NCI-H1417 treated with DMSO at 0.1 percent for 48 hours (cell line): Measurements from ENCODE around the gene PACS1.

Experiments used
- DNase-seq: peaks from one replicate; lab custom pipeline; 2025; lab: John Stamatoyannopoulos, UW

PACS1 gene

DNA sequence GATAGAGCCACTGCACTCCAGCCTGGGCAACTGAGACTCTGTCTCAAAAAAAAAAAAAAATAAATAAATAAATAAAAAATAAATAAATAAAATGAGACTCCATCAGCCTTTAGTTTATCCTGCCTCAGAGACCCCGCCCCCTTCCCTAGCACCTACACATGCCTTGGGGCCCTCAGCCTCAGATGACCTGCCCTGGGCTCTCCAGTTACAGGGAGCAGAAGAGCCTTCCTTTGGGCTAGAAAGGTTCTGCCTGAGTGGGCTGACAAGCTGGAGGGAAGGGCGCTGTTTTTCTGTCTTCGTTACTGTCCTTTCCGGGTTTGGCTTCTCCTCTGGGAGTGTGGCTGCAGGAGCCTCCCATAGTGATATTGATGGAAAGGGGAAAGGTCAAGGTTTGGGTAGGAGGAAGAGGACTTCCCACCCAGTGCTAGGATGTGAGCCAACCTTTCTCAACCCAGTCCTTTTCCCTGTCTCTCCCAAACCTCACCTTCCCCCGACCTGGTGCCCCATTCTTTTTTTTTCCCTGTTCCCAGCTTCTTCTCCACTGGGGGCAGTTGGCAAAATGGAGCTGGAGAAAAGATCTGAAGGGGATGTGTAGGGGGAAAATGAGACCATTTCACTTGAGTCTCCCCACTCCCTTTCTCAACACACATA lies 19.4 kb upstream of the PACS1 start:
- no peak for DNase-seq

DNA sequence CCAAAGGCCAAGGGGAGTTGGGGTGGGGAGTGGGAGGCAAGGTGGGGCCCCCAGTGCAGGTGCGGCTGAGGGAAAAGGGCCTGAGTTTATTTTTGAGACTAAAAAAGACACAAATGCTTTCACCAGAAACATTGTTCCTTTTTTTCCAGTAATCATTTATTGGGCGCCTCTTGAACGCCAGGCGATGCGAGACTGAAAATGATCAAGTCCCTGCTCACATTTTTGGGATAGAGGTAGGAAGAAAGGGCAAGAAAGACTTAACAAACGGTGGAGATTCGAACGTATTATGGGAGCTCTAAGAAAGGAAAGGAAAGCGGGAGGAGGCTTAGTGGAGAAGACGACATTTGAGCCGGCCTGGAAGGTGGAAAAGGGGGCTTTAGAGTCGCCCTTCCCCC lies 18.7 kb upstream of the PACS1 start:
- DNase-seq: no peak

DNA sequence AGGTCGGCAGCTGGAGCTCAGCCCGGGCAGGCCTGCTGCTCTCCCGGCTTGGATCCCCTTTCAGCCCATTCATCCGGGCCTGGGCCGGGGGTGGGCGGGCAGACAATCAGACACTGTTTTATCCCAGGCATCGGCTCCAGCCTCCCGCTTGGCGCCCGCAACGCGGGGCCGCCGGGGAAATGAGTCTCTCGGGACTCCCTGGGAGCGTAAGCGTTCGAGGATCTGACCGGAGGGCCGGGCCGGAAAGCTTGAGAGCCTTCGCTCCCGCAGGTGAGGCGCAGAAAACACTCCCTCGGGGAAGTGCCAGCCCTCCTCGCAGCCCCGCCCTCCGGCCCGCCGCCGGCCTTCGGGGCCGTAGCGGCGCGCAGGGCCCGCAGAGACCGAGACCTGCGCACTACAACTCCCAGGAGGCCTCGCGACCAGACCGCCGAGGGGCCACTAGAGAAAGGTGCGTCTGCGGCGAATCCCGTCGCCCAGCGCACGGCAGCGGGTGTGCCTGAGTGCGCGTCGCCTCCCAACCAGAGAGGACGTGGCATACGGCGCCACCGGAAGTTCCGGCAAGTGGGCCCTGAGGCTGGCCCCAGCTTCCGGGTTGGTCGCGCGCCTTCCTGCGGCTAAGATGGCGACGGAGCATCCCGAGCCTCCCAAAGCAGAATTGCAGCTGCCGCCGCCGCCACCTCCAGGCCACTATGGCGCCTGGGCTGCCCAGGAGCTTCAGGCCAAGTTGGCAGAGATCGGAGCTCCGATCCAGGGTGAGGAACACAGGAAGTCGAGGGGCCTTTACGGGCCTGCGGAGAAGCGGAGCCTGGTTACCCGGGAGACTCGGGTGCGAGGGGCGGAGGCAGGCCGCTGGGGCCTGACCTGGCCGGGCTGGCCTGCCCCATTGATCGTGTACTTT lies 18.1 kb upstream of the PACS1 start, which contains the start of gene SF3B2:
SF3B2 (plus strand) TSS at position 599 of the 898 bp plus-strand sequence; CDS start at position 620, 21 bp downstream.
- DNase-seq: peak; percentile 97

DNA sequence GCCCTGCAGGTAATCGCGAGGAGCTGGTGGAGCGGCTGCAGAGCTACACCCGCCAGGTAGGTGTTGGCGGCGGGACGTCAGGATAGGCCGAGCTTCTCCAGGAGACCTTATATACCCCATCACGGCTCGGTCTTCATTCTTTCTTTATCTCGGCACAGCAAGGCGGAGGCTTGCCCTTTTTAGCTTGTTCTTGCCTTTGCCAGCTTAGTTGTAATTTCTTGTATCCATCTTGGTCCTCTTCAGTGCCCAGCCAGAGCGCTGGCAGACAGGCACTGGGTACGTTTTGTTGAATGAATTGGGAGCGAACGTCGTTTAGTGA lies 17.4 kb upstream of the PACS1 start:
- no peak for DNase-seq

DNA sequence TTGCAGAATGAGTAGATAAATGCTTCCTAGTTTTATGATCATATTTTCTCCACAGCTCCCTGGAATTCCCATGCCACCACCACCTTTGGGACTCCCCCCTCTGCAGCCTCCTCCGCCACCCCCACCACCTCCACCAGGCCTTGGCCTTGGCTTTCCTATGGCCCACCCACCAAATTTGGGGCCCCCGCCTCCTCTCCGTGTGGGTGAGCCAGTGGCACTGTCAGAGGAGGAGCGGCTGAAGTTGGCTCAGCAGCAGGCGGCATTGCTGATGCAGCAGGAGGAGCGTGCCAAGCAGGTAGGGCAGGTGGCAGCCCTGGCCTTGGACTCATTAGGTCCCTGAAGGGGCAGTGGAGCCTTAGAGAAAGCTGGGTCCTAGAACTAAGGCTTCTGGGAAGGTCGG lies 15.1 kb upstream of the PACS1 start:
- DNase-seq: no peak

DNA sequence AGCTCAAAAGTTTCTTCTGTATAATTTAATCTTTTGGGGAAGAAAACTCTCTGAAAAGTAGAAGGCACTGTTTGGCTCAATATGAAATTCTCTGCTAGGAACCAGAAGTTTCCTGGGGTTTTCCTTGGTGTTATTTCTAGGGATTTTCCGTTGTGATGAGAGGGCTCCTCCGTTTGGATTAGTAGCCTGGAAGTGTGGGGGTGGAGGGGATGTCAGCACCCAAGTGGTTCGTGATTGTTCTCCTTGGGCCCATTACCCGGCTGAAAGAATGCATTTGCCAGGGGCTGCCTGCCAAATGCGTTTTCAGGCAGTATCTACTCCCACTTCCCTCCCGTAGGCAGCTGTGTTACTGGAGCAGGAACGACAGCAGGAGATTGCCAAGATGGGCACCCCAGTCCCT lies 13.6 kb upstream of the PACS1 start:
- DNase-seq: no peak

DNA sequence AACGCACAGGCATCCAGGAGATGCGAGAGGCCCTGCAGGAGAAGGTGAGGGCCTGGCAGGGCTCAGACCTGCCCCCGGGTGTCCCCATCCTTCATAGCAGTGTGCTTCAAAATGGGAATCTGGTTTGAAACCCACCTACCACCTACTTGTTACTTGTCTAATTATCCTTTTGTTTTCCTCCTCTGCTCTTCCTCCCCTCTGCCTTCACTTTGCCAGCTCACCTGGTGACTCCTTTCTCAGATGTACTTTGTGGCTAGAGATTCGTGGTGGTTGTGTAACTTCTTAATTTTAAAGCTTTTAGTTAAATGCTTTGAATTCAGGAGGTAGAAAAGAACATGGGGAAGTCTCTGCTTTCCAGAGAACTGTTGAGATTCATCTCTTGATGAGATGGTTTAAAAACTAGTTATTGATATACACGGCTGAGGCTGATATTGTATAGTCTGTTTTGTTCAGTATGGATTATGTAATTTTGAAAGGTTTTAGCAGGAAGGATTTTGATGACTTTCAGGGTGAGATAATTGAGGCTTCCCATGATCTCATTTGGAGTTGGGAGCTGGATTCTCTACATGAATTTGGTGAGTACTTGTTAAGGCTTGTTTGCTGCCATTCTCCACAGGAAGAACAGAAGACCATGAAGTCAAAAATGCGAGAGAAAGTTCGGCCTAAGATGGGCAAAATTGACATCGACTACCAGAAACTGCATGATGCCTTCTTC lies 9.9 kb upstream of the PACS1 start:
- no peak for DNase-seq

DNA sequence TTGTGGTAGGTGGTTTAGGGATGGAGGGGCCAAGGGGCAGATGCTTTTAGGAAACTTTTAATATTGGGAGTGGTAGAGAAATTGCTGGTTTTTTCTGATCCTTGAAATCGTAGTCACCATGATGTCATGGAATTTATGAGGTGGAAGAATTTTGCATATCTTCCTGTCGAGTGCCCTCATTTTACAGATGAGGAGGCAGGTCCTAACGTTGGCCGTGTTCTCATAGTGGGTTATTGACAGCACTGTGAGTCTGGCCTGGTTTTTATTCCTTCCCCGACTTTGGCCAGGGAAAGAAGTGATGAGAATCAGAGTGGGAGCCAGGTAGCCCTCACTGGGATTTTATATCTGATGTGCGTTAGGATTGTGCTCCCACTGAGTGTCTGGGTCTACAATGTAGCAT lies 8.8 kb upstream of the PACS1 start:
- no peak for DNase-seq

DNA sequence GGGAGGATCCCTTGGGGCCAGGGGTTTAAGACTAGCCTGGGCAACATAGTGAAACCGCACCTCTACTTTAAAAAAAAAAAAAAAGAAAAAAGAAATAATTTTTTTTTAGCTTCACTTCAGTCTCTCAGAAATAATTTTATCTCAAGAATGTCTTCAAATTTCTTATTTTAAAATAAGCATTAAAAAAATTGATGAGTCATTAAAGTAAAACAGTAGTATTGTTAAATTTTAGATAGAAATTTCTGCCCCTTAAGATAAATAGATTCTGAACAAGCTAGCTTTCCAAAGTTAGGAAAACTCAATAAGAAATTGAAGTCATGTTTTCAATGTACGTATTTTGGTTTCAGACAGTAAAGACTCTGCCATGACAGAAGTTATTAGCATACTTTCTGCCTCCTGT lies 7.7 kb upstream of the PACS1 start:
- no peak for DNase-seq

DNA sequence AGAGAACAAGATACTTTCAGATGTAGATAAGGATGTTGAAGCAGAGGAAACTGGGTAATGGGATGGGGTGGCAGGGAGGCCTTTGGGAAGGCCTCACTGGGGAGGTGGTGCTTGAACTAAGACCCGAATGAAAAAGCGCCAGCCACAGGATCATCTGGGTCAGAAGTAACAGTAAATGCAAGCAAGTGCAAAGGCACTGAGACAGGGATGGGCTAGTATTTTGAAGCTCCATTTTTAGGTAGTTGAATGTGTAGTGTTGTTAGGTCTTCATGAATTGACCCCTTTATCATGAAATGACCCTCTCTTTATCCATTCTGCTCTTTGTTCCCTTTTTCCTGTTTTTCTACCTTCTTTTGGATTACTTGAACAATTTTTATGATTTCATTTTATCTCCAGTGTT lies 6.2 kb upstream of the PACS1 start:
- no peak for DNase-seq

DNA sequence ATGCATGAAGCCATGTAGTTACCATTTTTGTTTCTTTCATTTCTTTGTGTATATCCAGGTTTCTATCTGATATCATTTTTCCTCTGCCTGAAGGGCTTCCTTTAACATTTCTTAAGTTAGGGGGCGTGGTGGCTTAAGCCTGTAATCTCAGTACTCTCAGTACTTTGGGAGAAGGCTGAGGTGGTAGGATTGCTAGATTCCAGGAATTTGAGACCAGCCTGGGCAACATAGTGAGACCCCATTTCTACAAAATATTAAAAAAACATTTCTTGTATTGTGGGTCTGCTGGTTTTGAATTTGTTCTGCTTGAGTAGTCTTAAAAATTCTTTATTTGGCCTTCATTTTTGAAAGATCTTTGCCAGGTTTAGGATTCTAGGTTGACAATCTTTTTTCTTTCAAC lies 5.5 kb upstream of the PACS1 start:
- DNase-seq: no peak

DNA sequence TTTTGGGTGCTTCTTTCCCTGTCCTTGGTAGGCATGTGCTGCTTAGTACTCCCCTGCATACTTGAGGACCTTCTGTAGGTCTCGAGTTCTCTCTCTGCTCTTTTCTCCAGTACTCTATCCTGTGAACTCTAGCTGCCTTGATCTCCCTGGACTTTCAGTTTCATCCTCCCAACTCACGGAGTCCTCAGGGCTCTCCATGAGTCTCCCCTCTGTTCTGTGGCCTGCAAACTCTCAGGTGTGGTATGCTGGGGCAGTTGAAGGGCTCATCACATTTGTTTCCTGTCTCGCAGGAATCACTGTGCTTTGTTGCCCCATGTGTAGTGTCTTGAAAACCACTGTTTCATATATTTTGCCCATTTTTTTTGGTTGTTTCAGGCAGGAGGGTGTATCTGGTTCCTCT lies 3.3 kb upstream of the PACS1 start:
- no peak for DNase-seq

DNA sequence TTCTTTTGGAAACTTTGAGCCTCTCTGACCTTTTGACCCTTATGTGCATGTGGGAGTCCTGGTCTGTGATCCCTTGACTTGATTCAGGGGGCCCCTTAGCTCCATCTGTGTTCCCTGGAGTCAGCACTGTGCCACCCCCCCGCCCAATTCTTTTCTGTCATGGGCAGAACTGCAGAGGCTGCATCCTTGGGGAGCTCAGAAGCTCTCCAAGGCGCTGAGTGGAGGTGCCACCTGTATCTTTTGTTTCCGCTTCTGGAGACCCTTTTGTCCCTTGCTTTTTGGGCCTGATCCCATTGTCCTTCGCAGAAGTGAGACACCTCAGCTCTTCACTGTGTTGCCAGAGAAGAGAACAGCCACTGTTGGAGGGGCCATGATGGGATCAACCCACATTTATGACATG lies 2.4 kb upstream of the PACS1 start:
- DNase-seq: no peak

DNA sequence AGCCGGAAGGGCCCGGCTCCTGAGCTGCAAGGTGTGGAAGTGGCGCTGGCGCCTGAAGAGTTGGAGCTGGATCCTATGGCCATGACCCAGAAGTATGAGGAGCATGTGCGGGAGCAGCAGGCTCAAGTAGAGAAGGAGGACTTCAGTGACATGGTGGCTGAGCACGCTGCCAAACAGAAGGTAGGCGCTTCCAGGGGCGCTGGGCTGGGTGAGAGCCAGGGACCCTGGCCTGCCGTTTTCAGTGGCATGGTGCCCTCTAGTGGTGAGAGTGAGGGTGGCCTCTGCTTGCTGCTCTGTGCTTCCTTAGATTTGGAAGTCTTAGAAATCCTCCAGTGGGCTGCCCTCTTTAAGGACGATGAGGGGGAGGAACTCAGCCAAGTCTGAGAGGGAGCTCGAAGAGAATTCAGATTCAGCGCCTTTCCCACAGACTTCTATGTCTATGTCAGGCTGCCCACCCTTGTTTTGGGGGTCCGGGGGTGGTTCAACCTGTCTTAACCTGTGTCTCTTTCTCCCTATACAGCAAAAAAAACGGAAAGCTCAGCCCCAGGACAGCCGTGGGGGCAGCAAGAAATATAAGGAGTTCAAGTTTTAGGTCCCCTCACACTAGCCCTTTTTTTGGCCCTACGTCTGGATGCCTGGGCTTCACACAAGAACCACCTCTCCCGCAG lies 1.8 kb upstream of the PACS1 start:
- DNase-seq: no peak

DNA sequence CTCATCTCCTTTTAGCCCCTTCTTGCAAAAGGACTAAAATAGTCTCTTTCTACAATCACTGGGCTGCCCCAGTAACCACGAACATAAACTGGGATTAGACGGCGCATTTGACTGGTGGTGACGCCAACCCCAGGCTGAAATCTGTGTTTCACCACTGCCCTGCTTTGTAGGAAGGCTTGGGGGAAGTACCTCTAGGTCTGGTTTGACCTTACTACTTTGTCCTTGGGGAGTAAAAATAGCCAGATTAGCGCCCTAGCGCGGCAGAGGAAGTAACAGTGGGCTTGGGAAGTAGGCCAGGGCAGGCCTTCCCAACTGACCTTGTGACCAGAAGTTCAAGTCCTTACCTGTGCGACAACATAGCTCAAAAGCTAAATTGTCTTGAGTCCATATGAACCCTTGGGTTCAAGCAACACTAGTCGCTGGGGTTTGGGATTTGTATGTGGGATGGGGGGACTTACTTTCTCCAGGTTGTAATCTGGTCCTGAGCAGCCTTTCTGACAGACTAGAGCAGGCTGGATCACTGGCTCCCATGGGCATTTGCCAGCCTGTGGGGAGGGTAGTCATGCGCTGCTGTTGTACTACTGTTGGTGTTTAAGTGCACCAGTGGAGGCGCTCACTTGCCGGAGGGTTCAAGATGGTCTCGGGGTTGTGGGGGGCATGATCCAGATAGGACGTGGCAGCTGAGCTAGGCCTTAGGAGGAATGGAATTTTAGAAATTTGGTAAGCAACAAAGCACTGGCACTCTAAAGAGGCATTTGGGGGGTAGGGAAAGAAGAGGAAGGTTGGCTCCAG lies 953 bp upstream of the PACS1 start:
- DNase-seq: no peak

DNA sequence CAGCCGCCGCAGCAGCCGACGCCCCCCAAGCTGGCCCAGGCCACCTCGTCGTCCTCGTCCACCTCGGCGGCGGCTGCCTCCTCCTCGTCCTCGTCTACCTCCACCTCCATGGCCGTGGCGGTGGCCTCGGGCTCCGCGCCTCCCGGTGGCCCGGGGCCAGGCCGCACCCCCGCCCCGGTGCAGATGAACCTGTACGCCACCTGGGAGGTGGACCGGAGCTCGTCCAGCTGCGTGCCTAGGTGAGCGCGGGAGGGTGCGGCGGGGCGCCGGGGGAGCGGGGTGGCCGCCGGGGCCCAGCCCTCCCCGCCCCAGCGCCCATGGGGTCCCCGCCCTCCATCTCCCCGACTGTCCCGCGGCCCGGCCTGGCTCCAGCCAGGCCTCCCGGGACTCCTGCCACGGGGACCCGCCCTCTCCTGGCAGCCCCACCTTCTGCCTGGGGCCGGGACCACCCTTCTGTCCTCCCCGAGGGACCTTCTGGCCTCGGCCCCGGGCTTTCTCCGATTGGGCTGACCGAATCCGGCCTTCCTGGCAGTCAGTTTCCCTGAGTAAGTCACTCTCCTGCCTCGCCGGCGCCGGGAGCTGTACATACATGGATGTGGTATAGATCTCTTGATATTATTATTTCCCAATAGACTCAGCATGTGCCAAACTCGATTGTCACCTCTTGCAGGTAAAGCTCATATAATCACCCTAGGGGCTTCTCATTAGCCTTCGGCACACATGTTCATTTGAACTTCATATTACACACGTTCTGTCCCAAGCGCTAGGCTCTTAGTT lies 720 bp downstream of the PACS1 start:
- DNase-seq: no peak

DNA sequence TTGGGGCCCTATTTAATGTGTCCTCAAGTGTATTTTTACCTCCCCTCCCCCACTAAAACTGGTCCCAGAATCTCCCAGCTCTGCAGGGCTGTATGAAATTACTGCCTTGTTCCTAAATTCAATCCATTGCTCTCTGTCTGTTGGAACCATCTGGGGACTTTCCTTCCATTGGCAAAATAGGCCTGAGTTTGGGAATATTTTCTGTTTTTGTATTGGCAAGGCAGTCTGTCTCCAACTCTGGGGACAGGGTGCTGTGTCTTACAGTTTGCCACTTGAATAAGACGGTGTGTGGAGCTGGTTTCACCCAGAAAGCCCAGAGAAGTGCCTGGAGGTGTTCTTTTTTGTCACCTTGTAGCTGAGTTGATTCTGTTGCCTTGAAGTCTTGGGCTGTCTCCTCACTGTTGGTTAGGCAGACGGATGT lies 1.3 kb downstream of the PACS1 start:
- no peak for DNase-seq

DNA sequence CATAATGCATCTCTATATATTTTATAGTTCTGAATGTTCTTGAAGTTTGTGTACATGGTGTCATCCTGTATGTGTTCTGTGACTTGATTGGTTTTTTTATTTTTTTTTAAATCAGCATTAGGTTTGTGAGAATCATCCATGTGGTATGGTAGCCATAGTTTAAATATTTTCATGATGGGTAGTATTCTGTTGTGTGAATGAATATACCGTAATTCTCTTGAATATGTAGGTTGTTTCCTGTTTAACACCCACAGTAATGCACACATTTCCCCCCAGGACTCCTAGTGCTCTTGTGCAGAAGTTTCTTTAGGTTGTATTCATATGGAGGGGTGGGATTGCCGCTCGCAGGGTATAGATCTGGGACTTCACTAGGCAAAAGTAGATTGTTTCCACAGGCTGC lies 2.0 kb downstream of the PACS1 start:
- DNase-seq: no peak

DNA sequence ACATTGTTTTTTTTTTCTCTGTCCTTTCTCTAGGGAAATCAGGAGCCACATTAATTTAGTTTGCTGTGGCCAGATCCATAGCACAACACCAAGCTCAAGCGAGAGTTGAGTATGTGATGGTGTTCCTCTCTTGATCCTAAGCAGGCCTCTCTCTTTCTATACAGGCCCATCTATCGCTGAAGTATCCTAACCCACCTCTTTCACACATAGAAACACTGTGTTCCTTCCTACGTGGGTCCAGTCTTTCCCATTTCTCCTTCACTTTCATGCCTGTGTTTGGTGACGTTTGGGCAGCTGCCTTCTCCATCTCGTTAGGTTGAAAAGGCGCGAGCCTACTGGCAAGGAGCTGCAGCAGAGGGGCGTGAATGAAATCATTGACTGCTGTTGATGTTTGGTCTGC lies 2.4 kb downstream of the PACS1 start:
- no peak for DNase-seq

DNA sequence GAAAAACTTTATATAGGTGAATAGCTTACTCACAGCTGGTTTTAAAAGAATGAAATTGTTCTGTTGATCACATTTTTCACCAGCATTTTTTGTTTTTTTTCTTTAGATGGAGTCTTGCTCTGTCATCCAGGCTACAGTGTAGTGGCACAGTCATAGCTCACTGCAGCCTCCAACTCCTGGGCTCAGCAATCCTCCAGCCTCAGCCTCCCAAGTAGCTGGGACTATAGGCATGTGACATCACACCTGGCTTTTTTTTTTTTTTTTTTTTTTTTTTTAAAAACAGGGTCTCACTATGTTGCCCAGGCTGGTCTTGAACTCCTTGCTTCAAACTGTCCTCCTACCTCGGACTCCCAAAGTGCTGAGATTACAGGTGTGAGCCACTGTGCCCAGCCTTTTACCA lies 3.6 kb downstream of the PACS1 start:
- no peak for DNase-seq

DNA sequence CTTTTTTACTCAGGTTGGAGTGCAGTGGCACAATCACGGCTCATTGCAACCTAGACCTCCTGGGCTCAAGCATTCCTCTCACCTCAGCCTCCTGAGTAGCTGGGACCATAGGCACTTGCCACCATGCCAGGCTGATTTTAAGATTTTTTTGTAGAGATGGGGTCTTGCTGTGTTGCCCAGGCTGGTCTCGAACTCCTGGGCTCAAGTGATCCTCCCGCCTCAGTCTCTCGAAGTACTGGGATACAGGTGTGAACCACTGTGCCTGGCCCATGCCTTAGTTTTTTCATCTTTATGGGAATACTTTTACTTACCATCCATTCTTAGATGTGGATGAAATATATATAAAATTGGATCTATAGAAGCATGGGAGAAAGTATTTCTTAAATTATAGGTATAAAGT lies 5.2 kb downstream of the PACS1 start:
- DNase-seq: no peak
